HUDEP-2 (cell line): ENCODE measurements around the gene ARID3B.
"Not testable (repeated sequence)": the region's sequence is repeated elsewhere in the genome, so short reads cannot be mapped to it uniquely, and the experiment has no call there.

Experiments used
- DNase-seq, 76 experiments: peaks; one replicate each; lab custom pipeline; 2025; ENCODE audit not compliant: unreplicated experiment in 76 of 76; lab: John Stamatoyannopoulos, UW

Gene ARID3B

DNA sequence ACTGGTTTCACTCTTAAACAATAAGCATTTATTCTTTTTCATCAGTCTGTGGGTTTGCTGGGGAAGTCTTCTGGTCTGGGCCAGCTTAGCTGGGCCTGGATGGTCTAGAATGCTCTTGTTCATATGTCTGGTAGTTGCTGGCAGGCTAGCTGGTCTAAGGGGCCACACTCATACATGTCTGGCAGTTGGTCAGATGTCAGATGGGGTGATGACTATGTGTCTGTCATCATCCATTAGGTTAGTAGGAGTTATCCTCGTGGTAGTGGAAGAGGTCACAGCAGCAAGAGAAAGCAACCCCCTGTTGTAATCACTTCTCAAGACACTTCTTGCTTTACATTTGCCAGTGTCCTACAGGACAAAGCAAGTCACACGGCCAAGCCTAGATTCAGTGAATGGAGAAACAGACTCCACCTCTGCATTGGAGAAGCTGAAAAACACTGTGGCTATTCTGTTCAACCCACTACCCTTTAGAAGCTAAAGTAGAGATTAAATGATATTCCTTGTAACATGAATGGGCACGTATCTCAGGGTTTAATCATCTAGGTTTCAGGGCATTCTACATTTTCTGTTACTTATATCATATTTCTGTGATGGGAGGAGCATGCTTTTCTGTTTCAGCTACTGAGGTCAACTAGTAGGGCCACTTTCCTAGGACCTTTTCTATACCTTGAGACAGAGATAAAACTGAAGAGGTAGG lies 5.5 kb upstream of the ARID3B start:
- no peak for DNase-seq

DNA sequence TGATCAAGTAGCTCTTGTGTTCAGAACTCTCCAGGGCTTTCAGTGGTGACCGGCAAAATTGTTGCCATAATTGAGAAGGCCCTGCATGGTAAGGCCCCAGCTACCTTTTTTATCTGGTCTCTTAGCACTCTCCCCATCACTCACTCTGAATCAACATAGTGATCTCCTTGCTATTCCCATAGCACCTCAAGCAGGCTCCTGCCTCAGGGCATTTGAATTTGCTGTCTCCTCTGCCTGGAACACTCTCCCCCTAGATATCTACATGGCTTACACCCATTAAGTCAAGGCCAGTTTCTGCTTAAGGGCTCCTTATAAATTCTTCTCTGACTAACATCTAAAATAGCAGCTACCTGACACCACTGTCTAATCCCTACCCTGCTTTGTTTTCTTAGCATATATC lies 3.3 kb upstream of the ARID3B start:
- no peak for DNase-seq

DNA sequence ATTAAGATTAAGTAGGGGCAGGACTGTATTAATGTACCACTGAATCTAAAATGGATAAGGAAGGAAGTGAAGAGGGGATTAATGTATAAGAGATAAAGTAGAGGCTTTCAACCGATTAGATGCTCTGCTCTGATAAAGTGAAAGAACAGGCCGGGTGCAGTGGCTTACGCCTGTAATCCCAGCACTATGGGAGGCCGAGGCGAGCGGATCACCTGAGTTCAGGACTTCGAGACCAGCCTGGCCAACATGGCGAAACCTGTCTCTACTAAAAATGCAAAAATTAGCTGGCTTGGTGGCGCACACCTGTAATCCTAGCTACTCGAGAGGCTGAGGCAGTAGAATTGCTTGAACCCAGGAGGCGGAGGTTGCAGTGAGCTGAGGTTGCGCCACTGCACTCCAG lies 1.5 kb upstream of the ARID3B start:
- DNase-seq: not testable (repeated sequence)

DNA sequence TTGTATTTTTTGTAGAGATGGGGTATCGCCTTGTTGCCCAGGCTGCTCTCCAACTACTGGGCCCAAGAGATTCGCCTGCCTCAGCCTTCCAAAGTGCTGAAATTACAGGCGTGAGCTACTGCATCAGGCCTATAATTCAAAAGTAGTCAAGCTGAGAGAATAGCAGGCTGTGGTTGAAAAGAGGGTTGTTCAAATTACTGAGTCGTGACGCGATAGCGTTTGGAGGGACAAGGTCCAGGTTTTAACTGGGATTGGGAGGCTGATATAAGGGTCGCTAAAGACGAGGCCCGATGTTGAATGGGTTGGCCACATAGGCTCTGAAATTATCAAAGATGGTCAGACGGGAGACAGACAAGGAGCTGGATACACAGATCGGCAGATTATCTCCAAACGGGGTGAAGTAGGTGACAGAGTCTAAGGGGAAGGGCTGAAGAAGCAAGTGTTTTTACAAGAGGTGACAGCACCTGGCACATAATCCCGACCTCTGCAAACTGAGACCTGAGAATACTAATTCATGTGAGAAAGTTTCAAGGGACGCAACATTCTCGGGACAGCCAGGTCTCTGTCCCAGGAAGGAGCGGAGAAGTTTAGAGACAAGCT lies 759 bp upstream of the ARID3B start:
- DNase-seq: peak in 8 of 76 experiments; percentile 17 to 43 (median 37)

DNA sequence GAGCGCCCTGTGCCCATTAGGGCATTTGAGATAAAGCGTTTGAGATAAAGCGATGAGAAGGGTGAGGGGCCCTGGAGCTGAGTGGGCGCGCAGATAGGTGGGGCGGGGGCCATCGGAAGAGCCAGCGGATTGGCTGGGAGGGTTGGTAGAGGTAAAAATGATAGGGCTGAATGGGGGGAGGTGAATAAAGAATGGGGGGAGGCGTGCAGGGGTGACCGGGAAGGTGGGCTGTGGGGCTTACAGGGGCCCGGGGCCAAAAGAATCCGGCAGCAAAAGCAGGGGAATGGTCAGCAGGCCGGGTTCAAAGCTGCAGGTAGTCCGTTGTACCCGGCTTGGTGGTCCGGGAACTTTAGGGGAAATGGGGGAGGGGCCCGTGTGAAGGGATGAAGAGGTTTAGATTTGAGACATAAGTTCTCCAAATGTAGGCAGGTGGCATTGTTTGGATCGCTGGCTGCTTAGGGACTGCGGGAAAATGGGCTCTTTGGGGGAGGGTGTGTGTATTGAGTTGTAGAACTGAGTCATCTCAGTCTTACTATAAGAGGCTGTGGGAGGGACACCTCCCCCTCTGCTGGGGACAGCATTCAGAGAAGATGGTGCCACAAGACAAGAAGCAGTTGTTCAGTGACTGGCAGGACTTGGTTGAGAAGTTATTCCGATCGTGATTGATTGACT lies 610 bp downstream of the ARID3B start:
- peak in 71 of 76 experiments; percentile 8 to 87 (median 62) for DNase-seq

DNA sequence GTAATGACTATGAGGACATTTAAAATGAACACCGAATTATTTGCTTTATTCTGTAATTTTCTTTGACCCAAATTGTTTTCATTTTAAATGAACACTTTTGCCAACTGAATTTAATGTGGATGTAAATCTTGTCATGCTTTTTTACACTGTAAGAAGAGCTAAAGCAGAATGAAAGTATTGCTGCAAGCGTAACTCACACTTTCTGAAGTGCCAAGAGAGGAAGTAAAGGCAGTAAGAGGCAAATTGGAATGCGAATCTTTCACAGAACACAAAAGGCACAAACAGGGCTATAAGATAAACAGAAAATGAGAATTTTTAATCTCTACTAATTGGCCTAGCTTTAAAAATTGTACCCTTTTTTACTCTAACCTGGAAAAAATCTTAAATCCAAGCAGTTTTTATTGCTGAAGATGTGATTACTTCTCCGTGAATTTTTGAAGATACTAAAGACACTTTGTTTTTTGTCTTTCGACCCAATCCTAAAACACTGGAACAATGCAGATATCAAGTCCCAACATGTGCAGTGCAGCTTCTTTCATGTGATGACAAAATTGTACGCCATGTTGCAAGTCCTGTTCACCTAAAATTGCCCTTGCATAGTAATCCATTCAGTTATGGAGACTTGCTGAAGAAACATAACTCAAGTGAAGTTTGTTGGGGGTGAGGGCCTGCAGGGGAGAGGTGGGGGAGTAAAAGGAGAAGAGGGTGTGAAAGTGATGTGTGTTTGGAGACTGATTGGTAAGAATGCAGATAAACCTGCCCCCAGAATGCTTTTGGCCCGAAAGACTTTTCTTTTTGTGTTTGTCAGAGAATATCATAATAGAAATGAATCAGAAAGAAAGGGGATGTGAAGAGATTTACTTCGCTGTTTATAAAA lies 1.4 kb downstream of the ARID3B start:
- DNase-seq: no peak

DNA sequence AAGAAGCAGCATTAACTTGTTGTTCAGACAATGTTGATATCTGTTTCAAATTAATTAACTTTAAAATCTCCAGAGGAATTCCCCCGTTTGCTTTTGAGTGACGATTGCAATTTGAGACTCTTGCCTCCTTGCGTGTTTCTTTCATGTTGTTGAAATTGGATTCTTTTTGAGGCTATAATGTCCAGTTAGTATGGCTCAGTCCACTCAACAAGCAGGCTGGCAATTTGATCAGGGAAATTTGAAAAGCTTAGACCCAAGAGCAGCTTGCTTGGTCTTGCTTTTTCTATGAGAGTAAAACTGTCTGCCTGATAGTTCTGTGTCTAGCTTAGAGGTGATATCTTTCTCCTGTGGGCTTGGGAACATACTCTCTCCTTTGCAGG lies 2.0 kb downstream of the ARID3B start:
- no peak for DNase-seq

DNA sequence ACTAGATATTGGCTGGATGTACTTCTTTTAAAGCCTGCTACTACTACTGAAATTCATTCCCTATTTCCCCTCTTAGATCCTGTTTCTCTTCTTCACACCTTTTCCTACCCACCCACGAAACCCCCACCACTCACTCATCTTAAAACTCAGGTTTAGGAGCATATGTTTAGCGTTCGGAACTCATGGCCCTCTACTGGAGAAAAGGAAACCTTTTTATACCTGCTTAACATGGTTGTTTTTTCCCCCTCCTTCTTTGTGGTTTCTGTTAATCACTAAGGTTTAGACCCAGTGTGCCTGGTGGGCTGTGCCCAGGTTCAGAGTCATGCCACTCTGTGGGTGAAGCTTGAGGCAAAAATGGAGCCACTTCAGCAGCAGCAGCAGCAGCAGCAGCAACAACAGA lies 2.6 kb downstream of the ARID3B start:
- no peak for DNase-seq

DNA sequence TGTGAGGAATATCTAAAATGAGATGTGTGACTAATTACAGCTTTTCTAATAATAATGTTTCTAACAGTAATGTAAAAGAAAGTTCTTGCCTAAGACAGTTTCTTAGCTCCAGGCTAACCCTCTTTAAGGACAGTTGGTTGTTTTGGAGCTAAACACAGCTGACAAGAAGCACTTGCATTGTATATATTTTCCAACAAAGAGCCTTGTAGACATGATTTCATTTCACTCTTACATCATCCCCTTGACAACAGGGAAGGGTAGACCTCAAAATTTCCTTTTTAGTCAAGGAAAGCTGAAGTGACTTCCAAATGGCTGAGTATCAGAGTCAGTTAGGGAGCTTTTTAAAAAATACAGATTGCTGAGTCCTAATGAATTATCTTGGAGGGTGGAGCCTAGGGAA lies 4.1 kb downstream of the ARID3B start:
- no peak for DNase-seq

DNA sequence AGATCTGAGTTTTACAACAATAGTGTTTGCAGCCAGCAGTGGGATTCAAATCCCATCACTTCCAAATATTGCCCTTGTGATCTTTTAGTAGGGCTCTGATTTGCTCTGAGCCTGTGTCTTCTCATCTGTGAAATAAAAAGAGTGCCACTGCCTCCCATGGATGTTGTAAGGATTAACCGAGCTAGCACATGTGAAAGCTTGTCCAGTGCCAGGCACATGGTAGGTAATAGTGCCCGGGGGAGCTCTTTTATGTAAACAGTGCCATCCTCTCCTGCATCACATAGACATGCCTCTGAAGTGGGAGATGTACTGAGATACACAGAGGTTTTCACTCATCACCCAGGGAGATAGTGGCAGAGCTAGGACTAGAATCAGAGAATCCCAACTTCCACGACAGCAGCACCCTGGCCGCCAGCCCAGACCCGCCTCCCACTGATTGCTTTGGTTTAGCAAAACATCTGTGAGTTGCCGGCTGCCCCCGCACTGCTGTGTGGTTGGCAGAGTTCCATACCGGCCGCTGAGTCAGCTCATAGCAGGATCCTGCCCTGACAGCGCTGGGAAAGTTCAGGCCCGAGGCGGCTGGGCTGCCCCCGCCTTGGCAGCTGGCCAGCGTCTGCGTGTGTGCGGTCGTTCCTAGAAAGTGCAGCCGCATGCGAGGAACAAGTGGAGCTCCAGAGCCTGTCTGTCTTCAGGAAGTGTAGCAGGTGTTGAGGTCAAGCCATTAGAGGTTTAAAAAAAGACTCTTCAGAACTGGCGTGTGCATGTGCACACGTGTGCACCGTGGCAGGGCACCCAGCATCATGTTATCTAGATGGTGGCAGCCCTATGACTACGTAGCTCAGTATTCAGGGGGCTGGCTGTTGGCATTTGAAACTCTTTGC lies 5.0 kb downstream of the ARID3B start:
- peak; percentile 42 to 99 (median 98) for DNase-seq

DNA sequence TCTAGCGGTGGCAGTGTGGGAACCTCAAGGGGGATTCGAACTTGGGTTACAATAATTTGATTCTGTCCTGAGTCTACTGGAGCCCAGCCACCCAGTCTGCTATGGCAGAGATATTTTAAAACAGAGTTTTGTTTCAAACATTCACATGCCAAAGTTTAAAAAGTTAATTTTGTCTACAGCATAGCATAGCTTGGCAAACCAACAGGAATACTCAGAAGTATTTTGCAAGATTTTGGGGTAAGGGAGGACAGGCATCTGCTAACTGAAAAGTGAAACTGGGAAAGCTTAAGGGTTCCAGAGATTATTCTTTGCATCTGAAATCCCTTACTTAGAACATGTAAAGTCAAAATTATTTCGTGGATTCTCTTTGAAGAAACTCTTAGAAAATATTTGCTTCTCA lies 6.6 kb downstream of the ARID3B start:
- DNase-seq: no peak

DNA sequence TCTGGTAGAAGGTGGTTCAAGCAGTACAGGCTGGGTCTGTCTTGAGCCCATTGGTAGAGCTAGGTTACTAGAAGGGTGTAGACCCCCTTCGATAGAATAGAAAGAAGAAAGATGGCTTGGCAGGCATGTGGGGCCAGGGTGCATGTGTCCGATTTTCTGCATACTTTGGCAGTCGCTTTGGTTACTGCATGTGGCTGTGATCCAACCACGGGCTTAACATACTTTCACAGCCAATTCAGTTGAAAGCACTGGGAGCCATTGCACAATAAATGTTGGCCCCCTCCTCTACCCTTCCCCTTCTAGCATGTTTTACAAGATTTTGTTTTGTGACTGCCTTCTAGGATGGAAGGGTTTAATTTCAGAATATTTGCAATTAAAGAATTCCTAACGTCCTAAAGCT lies 7.2 kb downstream of the ARID3B start:
- DNase-seq: no peak

DNA sequence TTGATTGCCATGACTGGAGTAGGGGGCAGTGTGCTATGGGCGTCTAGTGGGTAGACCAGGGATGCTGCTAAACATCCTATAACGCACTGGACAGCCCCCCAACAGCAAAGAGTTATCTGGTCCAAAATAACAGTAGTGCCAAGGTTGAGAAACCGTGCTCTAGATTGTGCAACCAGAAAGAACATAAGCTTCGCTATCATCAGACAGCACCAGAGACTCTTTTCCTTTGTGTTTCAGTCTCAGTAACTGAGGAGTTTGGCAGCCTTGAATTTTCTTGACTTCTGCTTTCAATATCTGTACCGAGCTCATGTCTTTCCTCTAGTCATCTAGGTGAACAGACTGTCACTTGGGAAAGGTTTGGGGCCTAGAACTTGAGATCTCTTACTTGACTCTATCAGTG lies 8.8 kb downstream of the ARID3B start:
- no peak for DNase-seq

DNA sequence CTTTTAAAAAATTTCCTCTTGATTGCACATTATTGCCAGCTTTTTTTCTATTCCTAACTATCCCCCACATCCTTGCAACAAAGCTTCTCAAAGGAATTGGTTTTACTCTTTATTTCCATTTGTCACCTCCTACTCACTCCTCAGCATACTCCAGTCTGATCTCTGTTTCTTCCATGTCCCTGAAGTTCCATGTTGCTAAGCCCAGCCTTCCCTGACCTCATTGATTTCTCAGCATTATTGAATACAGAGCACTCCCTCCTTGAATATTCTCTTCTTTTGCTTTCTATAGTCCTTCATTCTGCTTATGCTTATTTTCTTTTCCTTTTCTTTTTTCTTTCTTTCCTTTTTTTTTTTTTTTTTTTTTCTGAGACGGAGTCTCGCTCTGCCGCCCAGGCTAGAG lies 10.7 kb downstream of the ARID3B start:
- no peak for DNase-seq

DNA sequence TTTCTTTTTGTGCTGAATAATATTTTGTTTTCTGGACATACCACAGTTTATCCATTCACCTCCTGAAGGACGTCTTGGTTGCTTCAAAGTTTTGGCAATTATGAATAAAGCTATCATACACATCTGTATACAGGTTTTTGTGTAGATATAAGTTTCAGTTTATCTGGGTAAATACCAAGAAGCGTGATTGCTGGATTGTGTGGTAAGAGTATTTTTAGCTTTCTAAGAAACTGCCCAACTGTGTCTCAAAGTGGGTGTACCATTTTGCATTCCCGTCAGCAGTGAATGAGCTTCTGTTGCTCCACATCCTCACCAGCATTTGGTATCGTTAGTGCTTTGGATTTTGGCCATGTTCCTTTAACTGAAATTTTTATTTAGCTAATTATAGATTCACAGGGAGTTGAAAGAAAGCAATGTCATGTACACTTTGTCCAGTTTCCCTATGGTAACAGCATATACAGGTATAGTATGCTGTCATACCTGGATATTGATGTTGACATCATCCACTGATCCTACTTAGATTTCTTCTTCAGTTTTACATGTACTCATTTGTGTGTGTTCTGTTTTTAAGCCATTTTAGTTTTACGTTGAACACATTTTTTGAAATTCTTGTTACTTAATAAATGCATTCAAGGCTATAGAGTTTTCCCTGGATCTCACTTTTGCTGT lies 11.9 kb downstream of the ARID3B start:
- no peak for DNase-seq

DNA sequence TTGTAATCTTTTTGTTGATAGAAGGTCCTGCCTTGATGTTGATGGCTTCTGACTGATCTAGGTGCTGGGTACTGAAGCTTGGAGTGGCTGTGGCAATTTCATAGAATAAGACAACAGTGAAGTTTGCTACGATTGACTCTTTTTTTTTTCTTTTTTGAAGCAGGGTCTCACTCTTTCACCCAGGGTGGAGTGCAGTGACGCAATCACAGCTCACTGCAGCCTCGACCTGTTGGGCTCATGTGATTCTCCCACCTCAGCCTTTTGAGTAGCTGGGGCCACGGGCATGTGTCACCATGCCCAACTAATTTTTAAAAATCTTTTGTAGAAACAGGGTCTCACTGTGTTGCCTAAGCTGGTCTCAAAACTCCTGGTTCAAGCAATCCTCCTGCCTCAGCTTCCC lies 14.2 kb downstream of the ARID3B start:
- no peak for DNase-seq

DNA sequence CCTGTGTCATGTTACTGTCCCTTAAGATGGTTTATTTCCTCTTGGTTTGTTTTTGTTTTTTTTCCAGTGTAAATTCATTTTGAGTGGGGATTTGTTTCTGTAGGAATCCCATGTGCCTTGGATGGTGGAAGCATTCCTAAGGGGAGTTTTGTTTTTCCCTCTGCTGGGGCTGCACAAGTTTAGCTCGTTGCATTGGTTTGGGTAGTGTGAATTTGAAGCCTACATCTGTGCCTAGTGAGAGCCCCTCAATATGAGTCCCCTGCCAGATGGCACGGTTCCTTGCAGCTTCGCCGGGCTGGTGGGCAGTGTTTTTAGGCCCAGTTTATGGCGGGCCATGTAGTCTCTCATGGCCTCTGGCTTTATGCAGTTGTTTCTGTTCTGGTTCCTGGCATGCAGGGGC lies 17.7 kb downstream of the ARID3B start:
- DNase-seq: no peak

DNA sequence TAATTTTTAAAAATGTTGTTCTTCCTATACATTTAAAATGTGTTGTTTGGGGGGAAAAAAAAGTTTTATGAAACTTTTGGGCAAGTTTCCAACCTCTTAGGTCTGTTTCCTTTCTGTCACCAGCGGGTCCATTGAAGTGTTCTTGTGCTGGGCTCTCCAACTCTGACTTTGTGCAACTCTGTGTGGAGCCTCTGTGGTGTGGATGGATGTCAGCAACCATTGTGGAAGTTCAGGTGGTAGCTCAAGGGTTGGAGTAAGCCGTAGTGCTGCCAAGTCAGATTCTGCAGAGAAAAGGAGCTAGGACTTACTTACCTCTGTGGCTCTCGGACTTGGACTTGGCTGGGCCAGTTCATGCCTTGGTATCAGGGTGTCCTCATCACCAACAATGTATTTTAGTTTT lies 22.4 kb downstream of the ARID3B start:
- no peak for DNase-seq

DNA sequence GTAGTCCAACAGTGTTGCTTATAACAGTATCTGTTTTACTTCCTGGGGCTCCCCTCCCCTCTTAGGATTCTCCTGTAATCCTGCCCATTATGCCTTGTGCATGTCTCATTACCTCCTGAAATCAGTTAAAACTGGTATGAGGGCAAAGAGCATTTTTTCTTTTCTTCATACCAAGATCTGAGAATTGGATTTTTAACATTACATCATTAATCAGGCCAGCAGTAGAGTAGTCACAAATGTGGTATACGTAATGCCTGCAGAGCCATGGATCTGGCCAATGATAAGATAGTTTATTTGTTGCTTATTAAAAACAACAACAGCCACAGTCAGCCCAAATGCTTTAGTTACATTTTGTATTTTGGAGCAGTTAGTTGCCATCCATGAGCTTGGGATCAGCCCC lies 23.2 kb downstream of the ARID3B start:
- DNase-seq: no peak
